H9 (cell line): ENCODE data around the gene YEATS2. TPM values are rescaled to one million over a fixed set of nuclear protein-coding genes. Genes with fewer than 3 reads are reported as not detected.

Experiments
- DNase-seq: peaks from one replicate; pipeline ENCODE4 v3.0.0-alpha.2; 2017
- H2AFZ ChIP-seq: one replicate; pipeline ENCODE4 v1.6.1; 2013; ENCODE audit warnings: mild to moderate bottlenecking, low read length, control low read depth, moderate library complexity
- H2AK5ac ChIP-seq: 2 replicates; pipeline ENCODE4 v1.6.1; 2013; ENCODE audit warnings: low read length, control low read depth, mixed read lengths; ENCODE audit not compliant: insufficient read length
- H2BK120ac ChIP-seq: one replicate; pipeline ENCODE4 v1.6.1; 2013; ENCODE audit warnings: low read depth, mild to moderate bottlenecking, low read length, control low read depth, inconsistent platforms; ENCODE audit not compliant: poor library complexity, severe bottlenecking
- H2BK12ac ChIP-seq: 2 replicates; pipeline ENCODE4 v1.6.1; 2013; ENCODE audit warnings: low read length, control low read depth, mixed read lengths, low read depth; ENCODE audit not compliant: insufficient read length
- H2BK15ac ChIP-seq: 2 replicates; pipeline ENCODE4 v1.6.1; 2013; ENCODE audit warnings: low read depth, low read length, control low read depth
- H2BK20ac ChIP-seq: one replicate; pipeline ENCODE4 v1.6.1; 2013; ENCODE audit warnings: low read depth, mild to moderate bottlenecking, low read length, control low read depth, inconsistent platforms; ENCODE audit not compliant: poor library complexity, severe bottlenecking
- H2BK5ac ChIP-seq: 2 replicates; pipeline ENCODE4 v1.6.1; 2013; ENCODE audit warnings: low read length, control low read depth, mixed read lengths; ENCODE audit not compliant: insufficient read length
- H3K14ac ChIP-seq: 2 replicates; pipeline ENCODE4 v1.6.1; 2013; ENCODE audit warnings: low read length, control low read depth; ENCODE audit not compliant: insufficient read depth
- H3K18ac ChIP-seq: 2 replicates; pipeline ENCODE4 v1.6.1; 2013; ENCODE audit warnings: low read depth, mild to moderate bottlenecking, mixed read lengths, low read length, control low read depth; ENCODE audit not compliant: insufficient read length
- H3K23ac ChIP-seq: 2 replicates; pipeline ENCODE4 v1.6.1; 2013; ENCODE audit warnings: low read length, control low read depth, mixed read lengths, low read depth; ENCODE audit not compliant: insufficient read length
- H3K23me2 ChIP-seq: 2 replicates; pipeline ENCODE4 v1.6.1; 2013; ENCODE audit warnings: low read depth, mild to moderate bottlenecking, mixed read lengths, low read length, control low read depth; ENCODE audit not compliant: insufficient read length, poor library complexity, severe bottlenecking
- H3K27ac ChIP-seq: 2 replicates; pipeline ENCODE4 v1.5.1; 2013; ENCODE audit warnings: low read length, control low read depth, mixed read lengths, low read depth; ENCODE audit not compliant: insufficient read length
- H3K27me3 ChIP-seq: 2 replicates; pipeline ENCODE4 v1.6.1; 2013; ENCODE audit warnings: low read length, control low read depth, inconsistent platforms; ENCODE audit not compliant: insufficient read depth
- H3K4ac ChIP-seq: 2 replicates; pipeline ENCODE4 v1.6.1; 2013; ENCODE audit warnings: low read depth, mild to moderate bottlenecking, control low read depth, inconsistent platforms, low read length, moderate library complexity
- H3K4me1 ChIP-seq: 2 replicates; pipeline ENCODE4 v1.6.1; 2013; ENCODE audit warnings: low read length, control low read depth, inconsistent platforms; ENCODE audit not compliant: insufficient read depth
- H3K4me2 ChIP-seq: 2 replicates; pipeline ENCODE4 v1.6.1; 2013; ENCODE audit warnings: low read length, control low read depth, mixed read lengths; ENCODE audit not compliant: insufficient read length, insufficient read depth
- H3K56ac ChIP-seq: 2 replicates; pipeline ENCODE4 v1.6.1; 2013; ENCODE audit warnings: low read depth, mild to moderate bottlenecking, mixed read lengths, low read length, control low read depth; ENCODE audit not compliant: insufficient read length
- H3K79me1 ChIP-seq: 2 replicates; pipeline ENCODE4 v1.6.1; 2013; ENCODE audit warnings: low read depth, mild to moderate bottlenecking, moderate library complexity, low read length, control low read depth, inconsistent platforms; ENCODE audit not compliant: insufficient read depth, poor library complexity, severe bottlenecking
- H3K79me2 ChIP-seq: 2 replicates; pipeline ENCODE4 v1.6.1; 2013; ENCODE audit warnings: low read length, control low read depth, inconsistent platforms; ENCODE audit not compliant: insufficient read depth
- H3K9ac ChIP-seq: 2 replicates; pipeline ENCODE4 v1.6.1; 2013; ENCODE audit warnings: low read length, control low read depth, mixed read lengths; ENCODE audit not compliant: insufficient read length; ENCODE audit errors: extremely low read depth
- H3K9me3 ChIP-seq: one replicate; pipeline ENCODE4 v1.6.1; 2013; ENCODE audit warnings: low read depth, low read length, inconsistent platforms; ENCODE audit not compliant: control insufficient read depth
- H3T11ph ChIP-seq: one replicate; pipeline ENCODE4 v1.6.1; 2013; ENCODE audit warnings: mild to moderate bottlenecking, low read length, control low read depth, inconsistent platforms
- H4K20me1 ChIP-seq: one replicate; pipeline ENCODE4 v1.6.1; 2013; ENCODE audit not compliant: control insufficient read depth, insufficient read length, insufficient read depth
- H4K5ac ChIP-seq: 2 replicates; pipeline ENCODE4 v1.6.1; 2013; ENCODE audit warnings: low read depth, mild to moderate bottlenecking, mixed read lengths, low read length, control low read depth; ENCODE audit not compliant: insufficient read length
- H4K8ac ChIP-seq: replicated peaks from 2 replicates; pipeline ENCODE4 v1.6.1; 2013; ENCODE audit warnings: low read length, control low read depth, mixed read lengths, low read depth; ENCODE audit not compliant: insufficient read length
- H4K91ac ChIP-seq: 2 replicates; pipeline ENCODE4 v1.6.1; 2013; ENCODE audit warnings: low read depth, mild to moderate bottlenecking, moderate library complexity, mixed read lengths, low read length, control low read depth; ENCODE audit not compliant: insufficient read length
- H3K27ac Mint-ChIP-seq, 3 experiments: 2 replicates in 2 of 3; 3 replicates in 1 of 3; pipeline ENCODE4 v1.8.0; 2020 to 2021; ENCODE audit warnings: mixed read lengths in 3 of 3, mild to moderate bottlenecking in 1 of 3, moderate library complexity in 1 of 3
- H3K27me3 Mint-ChIP-seq: 2 replicates; pipeline ENCODE4 v1.8.0; 2021; ENCODE audit warnings: low read depth, mild to moderate bottlenecking, moderate library complexity, mixed read lengths
- H3K36me3 Mint-ChIP-seq, 3 experiments: 2 replicates in 2 of 3; 3 replicates in 1 of 3; pipeline ENCODE4 v1.8.0; 2020 to 2021; ENCODE audit warnings: low read depth in 3 of 3, mixed read lengths in 3 of 3; ENCODE audit not compliant: insufficient read depth in 1 of 3
- H3K4me1 Mint-ChIP-seq, 2 experiments: 2 replicates each; pipeline ENCODE4 v1.8.0; 2020; ENCODE audit warnings: mixed read lengths in 2 of 2
- H3K4me3 Mint-ChIP-seq, 2 experiments: 2 replicates in 1 of 2; 3 replicates in 1 of 2; pipeline ENCODE4 v1.8.0; 2020 to 2021; ENCODE audit warnings: mild to moderate bottlenecking in 2 of 2, mixed read lengths in 2 of 2, moderate library complexity in 1 of 2
- H3K9me3 Mint-ChIP-seq, 2 experiments: 2 replicates in 1 of 2; 3 replicates in 1 of 2; pipeline ENCODE4 v1.8.0; 2020; ENCODE audit warnings: mild to moderate bottlenecking in 2 of 2, mixed read lengths in 2 of 2, moderate library complexity in 1 of 2
- WGBS: extraction: QIAGEN DNeasy Blood & Tissue Kit; methylation state at CpG from one replicate; pipeline ENCODE4 v1.1.7; 2013; ENCODE audit warnings: missing lambda C conversion rate, low lambda C conversion rate, mixed read lengths; ENCODE audit not compliant: insufficient read length; ENCODE audit errors: extremely low coverage; 5-methylcytosine and 5-hydroxymethylcytosine counted together
- total RNA-seq: library from RNA; stranded (reverse); gene quantifications from 2 replicates; pipeline ENCODE4 v1.2.1, GENCODE V29; 2021
- TF ChIP-seq, protein P1 (sequence below): fragments of 200-600 bp; sonication (generic); conservative IDR thresholded peaks from 3 replicates; pipeline ENCODE4 v1.8.0; 2021; ENCODE audit warnings: antibody characterized with exemption, mild to moderate bottlenecking

YEATS2 gene
- total RNA-seq, 1 experiment from 2014 or later, result 40.3 TPM

DNA sequence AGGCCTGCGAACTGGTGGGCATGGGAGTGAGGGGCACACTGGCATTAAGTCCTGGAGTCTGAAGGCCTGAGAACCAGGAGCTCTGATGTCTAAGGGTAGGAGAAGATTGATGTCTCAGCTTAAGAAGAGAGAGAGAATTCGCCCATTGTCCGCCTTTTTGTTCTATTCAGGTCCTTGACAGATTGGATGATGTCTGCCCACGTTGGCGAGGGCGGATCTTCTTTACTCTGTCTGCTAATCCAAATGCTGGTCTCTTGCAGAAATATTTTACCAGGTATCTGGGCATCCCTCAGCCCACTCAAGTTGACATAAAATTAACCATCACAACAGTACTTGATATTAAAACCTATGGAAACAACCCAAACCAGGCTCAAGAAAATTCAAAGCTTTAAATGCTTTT is 83.6 kb downstream of the YEATS2 start:
- H3K79me2 ChIP-seq, result no peaks in the 10 kb centered on the region
- H2BK15ac ChIP-seq, result no peak overlapping the region
- no peak overlapping the region for H2BK20ac ChIP-seq
- Mint-ChIP-seq H3K4me1 (no peaks in the 10 kb centered on the region), H3K9me3 (no peaks in the 10 kb centered on the region), H3K27me3 (no peaks in the 10 kb centered on the region), H3K4me3 (no peak overlapping the region), H3K36me3 (peaks cover 53 to 92% (median 87%) of the 10 kb centered on the region in 3 experiments), H3K27ac (no peak overlapping the region)
- H3K4ac ChIP-seq, result no peak overlapping the region
- H3K4me1 ChIP-seq, result no peaks in the 10 kb centered on the region
- WGBS, result no CpG with 5 or more reads among the region's 6 CpGs
- TF ChIP-seq, protein P1, sequence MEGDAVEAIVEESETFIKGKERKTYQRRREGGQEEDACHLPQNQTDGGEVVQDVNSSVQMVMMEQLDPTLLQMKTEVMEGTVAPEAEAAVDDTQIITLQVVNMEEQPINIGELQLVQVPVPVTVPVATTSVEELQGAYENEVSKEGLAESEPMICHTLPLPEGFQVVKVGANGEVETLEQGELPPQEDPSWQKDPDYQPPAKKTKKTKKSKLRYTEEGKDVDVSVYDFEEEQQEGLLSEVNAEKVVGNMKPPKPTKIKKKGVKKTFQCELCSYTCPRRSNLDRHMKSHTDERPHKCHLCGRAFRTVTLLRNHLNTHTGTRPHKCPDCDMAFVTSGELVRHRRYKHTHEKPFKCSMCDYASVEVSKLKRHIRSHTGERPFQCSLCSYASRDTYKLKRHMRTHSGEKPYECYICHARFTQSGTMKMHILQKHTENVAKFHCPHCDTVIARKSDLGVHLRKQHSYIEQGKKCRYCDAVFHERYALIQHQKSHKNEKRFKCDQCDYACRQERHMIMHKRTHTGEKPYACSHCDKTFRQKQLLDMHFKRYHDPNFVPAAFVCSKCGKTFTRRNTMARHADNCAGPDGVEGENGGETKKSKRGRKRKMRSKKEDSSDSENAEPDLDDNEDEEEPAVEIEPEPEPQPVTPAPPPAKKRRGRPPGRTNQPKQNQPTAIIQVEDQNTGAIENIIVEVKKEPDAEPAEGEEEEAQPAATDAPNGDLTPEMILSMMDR, result no peak
- no peak overlapping the region for H3K4me2 ChIP-seq
- no peaks in the 10 kb centered on the region for H4K20me1 ChIP-seq
- H3K23ac ChIP-seq, result no peak overlapping the region
- no peak for DNase-seq
- no peak overlapping the region for H3K14ac ChIP-seq
- no peak overlapping the region for H2BK5ac ChIP-seq
- H3K18ac ChIP-seq, result no peak overlapping the region
- H3K27ac ChIP-seq, result no peak overlapping the region
- H4K5ac ChIP-seq, result no peak overlapping the region
- no peak overlapping the region for H4K91ac ChIP-seq
- H3K27me3 ChIP-seq, result no peaks in the 10 kb centered on the region
- H2BK120ac ChIP-seq, result no peak overlapping the region
- no peak overlapping the region for H4K8ac ChIP-seq
- no peaks in the 10 kb centered on the region for H3K9me3 ChIP-seq
- no peak overlapping the region for H2AFZ ChIP-seq
- H3T11ph ChIP-seq, result no peak overlapping the region
- no peaks in the 10 kb centered on the region for H3K23me2 ChIP-seq
- no peak overlapping the region for H2BK12ac ChIP-seq
- H3K56ac ChIP-seq, result no peak overlapping the region
- H2AK5ac ChIP-seq, result no peak overlapping the region
- H3K79me1 ChIP-seq, result no peaks in the 10 kb centered on the region
- no peak overlapping the region for H3K9ac ChIP-seq
